Stimulated activated naive CD8-positive, alpha-beta T cell treated with anti-CD3 and anti-CD28 coated beads, Interleukin-15, amount 100 ng/mL, for 72 hours (primary cell): Measurements from ENCODE around the gene NCAN.

Source experiments
- ATAC-seq: fragments of 150-1000 bp; cut with Tn5 transposase; 2 replicates; pipeline ENCODE4 v1.10.0; 2021; ENCODE audit warnings: mild to moderate bottlenecking, moderate library complexity
- DNase-seq, 2 donors: peaks; one replicate each; pipeline ENCODE4 v3.0.0; 2021 to 2022
- H3K27ac Mint-ChIP-seq, 2 donors: one replicate each; pipeline ENCODE4 v1.8.0; 2022; ENCODE audit warnings: mild to moderate bottlenecking in 2 of 2, mixed read lengths in 2 of 2, moderate library complexity in 2 of 2
- H3K27me3 Mint-ChIP-seq: one replicate; pipeline ENCODE4 v1.8.0; 2022; ENCODE audit warnings: mixed read lengths
- H3K4me1 Mint-ChIP-seq: one replicate; pipeline ENCODE4 v1.8.0; 2022; ENCODE audit warnings: mild to moderate bottlenecking, mixed read lengths
- H3K4me3 Mint-ChIP-seq, 2 donors: one replicate each; pipeline ENCODE4 v1.8.0; 2022; ENCODE audit warnings: mild to moderate bottlenecking in 2 of 2, mixed read lengths in 2 of 2, moderate library complexity in 1 of 2
- H3K9me3 Mint-ChIP-seq, 2 donors: one replicate each; pipeline ENCODE4 v1.8.0; 2022; ENCODE audit warnings: mixed read lengths in 2 of 2

The NCAN gene

DNA sequence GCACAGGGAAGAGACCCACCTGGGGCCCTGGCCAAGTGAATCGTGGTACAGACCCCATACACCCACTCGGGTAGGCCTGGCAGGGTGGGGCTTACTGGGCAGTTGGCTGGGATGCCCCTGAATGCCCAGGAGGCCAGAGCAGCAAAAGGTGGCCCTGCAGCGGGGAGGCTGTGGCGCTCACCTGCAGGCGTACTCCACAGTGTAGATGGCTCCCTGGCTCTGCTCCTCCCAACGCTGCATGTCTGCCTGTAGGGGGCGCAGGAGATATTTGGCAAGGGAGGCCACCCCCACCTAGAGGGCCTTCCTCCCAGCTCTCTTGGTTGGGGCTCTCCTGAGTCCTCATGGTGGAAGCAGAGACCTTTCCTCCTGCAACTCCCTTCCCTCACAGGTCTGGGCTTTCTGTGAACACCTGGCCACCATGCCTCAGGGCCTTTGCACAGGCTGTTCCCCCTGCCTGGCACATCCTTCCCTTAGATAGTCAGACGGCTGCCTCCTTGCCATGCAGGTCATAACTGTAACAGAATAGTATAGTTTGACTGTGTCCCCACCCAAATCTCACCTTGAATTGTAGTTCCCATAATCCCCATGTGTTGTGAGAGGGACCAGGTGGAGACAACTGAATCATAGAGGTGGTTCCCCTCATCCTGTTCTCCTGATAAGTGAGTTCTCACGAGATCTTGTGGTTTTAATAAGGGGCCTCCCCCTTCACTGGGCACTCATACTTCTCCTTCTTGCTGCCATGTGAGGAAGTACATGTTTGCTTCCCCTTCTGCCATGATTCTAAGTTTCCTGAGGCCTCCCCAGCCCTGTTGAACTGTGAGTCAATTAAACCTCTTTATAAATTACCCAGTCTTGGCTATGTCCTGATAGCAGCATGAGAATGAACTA lies 25.7 kb upstream of the NCAN start:
- Mint-ChIP-seq H3K27ac (no peak overlapping the region), H3K4me3 (no peak overlapping the region), H3K4me1 (peaks cover 39% of the 10 kb centered on the region), H3K27me3 (no peaks in the 10 kb centered on the region), H3K9me3 (peaks cover 10 to 13% of the 10 kb centered on the region in 2 donors)
- ATAC-seq: peak; percentile 84
- DNase-seq: peak; percentile 38 to 51

DNA sequence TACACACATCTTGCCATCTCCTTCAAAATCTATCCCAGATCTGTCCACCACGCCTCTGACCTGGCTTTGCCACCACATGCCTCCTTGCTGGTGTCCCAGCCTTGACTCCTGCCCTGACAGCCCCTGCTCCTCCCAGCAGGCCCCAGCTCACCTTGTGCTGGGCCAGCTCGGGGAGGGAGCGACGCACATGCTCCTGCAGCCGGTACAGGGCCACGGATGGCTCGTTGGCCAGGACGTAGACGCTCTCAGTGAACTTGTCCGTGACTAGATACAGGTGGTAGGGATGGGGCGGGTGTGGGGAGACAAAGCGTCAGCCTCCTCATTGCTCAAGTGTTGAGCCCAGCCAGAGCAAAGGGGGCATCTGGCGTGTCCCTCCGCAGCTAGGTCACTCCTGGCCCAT lies 25.0 kb upstream of the NCAN start:
- no peak overlapping the region for H3K4me3 Mint-ChIP-seq
- no peak overlapping the region for H3K27ac Mint-ChIP-seq
- no peaks in the 10 kb centered on the region for H3K27me3 Mint-ChIP-seq
- no peak for DNase-seq
- peaks cover 44% of the 10 kb centered on the region for H3K4me1 Mint-ChIP-seq
- no peak for ATAC-seq
- peaks cover 10 to 13% of the 10 kb centered on the region in 2 donors for H3K9me3 Mint-ChIP-seq

DNA sequence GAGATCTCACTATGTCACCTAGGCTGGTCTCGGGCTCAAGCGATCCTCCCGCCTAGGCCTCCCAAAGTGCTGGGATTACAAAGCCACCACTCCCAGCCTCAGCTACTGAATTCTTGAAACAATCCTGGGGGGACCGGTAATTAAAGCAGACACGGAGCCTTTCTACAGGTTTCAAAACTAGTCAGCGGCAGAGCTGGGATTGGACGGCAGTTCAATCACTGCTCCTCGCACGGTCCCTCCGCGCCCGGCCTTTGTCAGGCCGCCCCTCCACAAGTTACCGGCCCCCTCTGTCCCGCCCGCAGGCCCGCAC lies 20.0 kb upstream of the NCAN start:
- H3K27ac Mint-ChIP-seq: peak overlapping the region; percentile 96 to 98
- no peak for DNase-seq
- peak overlapping the region; percentile 92 to 93 for H3K4me3 Mint-ChIP-seq
- peak; percentile 1 for ATAC-seq
- H3K4me1 Mint-ChIP-seq: peaks cover 59% of the 10 kb centered on the region
- peaks cover 3 to 5% of the 10 kb centered on the region in 2 donors for H3K9me3 Mint-ChIP-seq
- H3K27me3 Mint-ChIP-seq: no peaks in the 10 kb centered on the region

DNA sequence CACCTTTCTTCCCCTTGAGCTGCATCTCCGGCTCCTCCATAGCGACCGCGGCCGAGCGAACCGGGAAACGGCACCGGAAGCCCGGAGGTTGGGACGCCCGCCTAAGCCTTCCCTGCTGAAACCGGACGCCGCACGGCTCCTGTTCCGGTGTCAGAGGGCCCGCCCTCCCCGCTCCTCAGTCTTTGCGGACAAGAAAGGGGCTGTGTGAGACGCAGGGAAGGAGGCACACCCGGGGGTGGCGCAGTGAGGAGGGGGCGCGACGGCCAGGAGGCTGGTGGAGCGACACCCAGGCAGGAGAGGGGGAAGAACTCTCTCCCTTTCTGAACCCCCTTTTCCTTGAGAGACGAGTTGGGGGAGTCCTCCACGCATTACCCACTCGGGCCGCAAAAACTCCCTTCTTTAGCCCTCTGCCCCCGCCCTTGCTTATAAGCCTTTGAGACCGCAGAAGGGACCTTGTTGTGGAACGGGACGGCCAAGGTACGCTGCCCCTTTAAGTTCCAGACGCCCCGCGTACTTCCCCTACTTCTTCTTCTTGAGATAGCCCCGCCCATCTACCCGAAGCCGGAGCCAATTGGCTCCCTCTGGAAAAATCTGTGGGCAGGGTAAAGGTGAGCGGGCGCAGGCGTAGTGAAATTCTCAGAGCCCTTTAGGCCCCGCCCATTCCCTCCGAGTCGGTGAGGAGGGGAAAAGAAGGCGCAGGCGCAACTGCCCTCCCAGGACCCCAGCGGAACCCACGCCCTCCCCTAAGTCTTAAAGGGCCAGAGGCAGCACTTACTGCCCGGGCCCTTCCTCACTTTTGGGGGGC lies 19.5 kb upstream of the NCAN start, which contains the start of the genes BORCS8 and RFXANK:
TSS of gene BORCS8 (minus strand) at position 75 of the 805 bp plus-strand sequence. CDS start at position 40, 35 bp downstream.
TSS of gene RFXANK (plus strand) at position 181 of the 805 bp plus-strand sequence. CDS start 1,689 bp downstream, outside the sequence.
- Mint-ChIP-seq H3K27me3 (no peaks in the 10 kb centered on the region), H3K4me1 (peaks cover 56% of the 10 kb centered on the region), H3K9me3 (no peaks in the 10 kb centered on the region), H3K4me3 (peak within 1 kb of the TSS; percentile 92 to 93), H3K27ac (peak within 1 kb of the TSS; percentile 96 to 98)
- DNase-seq (peak; percentile 99), ATAC-seq (peak; percentile 90)

DNA sequence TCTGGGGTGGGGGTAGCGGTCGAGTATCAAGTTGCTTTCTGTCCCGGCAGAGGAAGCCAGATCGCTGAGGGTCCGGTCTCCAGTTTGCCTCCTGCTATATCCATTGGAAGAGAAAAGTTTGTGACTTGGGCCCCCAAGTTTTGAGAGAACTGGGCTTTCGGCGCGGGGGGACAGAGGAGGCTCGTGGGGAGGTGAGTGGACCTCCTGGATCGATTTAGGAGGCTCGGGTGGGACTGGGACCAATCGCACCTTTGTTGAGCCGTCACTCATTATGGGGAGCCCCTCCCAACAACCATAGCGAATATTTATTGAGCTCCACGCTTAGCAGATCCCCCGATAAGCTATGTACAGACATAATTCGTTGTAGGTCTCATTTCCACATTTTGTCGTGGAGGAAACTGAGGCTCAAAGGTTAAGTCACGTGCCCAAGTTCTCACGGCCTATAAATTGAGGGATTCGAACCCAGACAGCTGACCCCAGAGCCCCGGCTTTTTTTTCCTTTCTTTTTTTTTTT lies 18.8 kb upstream of the NCAN start:
- H3K4me1 Mint-ChIP-seq: peaks cover 56% of the 10 kb centered on the region
- no peaks in the 10 kb centered on the region for H3K9me3 Mint-ChIP-seq
- peak overlapping the region; percentile 96 to 98 for H3K27ac Mint-ChIP-seq
- ATAC-seq (peak; percentile 14), DNase-seq (no peak)
- H3K4me3 Mint-ChIP-seq: peak overlapping the region; percentile 92 to 93
- no peaks in the 10 kb centered on the region for H3K27me3 Mint-ChIP-seq

DNA sequence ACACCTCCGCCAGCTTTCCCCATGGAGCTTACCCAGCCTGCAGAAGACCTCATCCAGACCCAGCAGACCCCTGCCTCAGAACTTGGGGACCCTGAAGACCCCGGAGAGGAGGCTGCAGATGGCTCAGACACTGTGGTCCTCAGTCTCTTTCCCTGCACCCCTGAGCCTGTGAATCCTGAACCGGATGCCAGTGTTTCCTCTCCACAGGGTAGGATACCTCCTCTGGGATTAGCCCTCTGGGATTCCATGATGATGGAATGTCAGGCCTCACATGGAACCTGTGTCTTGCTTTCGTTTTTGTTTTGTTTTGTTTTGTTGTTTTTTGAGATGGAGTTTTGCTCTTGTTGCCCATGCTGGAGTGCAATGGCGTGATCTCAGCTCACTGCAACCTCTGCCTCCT lies 17.8 kb upstream of the NCAN start:
- Mint-ChIP-seq H3K27ac (peak overlapping the region in 1 of 2 donors; percentile 76), H3K4me3 (peak overlapping the region; percentile 92 to 93), H3K9me3 (no peaks in the 10 kb centered on the region), H3K27me3 (no peaks in the 10 kb centered on the region), H3K4me1 (peaks cover 58% of the 10 kb centered on the region)
- ATAC-seq: no peak
- DNase-seq: no peak

DNA sequence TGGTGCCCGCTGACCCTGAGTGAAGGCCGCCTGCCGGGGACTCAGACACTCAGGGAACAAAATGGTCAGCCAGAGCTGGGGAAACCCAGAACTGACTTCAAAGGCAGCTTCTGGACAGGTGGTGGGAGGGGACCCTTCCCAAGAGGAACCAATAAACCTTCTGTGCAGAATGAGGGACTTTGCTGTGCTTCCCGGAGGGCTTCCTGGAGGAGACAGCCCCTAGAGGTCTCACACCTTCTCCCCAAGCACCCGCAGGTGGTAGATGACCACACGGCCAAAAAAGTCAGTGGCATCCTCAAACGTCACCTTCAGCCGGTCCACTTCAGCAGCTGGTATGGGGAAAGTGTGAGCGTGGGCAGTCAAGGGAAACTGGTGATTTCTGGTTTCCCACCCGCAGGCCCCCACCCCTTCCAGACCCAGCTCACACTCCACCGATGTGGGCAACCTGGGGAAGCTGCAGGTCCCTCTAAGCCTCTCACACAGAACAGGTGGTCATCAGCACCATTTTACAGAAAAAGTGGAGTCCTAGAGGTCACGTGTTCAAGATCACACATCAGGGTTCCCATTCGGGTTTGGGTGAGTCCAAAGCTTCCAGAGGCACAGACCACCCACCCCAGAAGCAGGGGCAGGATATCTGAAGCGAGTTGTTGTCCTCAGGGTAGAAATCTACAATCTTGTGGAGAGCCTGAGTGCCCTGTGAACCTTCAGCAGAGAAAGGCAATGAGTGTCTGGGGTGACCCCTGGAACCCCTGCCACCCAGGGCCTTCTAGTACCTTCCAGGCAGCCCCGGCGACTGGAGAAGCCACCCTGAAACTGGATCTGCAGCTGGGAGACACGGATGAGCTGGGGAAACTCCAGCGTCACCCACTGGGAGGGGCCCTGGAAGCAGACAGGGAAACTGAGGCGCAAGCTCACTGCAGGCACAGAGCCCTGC lies 9.8 kb upstream of the NCAN start:
- DNase-seq (no peak), ATAC-seq (no peak)
- H3K27ac Mint-ChIP-seq: peak overlapping the region; percentile 92 to 98
- H3K9me3 Mint-ChIP-seq: peaks cover 0 to 3% of the 10 kb centered on the region in 2 donors
- H3K27me3 Mint-ChIP-seq: peaks cover 4% of the 10 kb centered on the region
- peak overlapping the region; percentile 92 to 94 for H3K4me3 Mint-ChIP-seq
- peaks cover 31% of the 10 kb centered on the region for H3K4me1 Mint-ChIP-seq

DNA sequence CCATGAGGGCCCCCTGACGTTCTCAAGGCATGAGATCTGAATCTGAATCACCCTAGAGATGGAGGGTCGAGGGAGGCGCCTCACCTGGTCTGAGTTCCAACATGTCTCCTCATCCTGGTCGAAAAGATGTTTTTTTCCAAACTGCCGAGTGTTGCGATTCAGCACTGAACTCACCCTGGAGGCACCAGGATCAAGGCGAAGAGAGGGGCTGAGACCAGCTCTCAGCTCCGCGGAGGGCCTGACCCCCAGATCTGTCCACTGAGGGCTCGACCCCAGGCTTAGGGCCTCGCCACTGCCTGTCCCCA lies 9.1 kb upstream of the NCAN start:
- Mint-ChIP-seq H3K27ac (peak overlapping the region; percentile 92 to 98), H3K4me1 (peaks cover 38% of the 10 kb centered on the region), H3K27me3 (peaks cover 11% of the 10 kb centered on the region), H3K4me3 (peak overlapping the region; percentile 92 to 94), H3K9me3 (peaks cover 0 to 10% of the 10 kb centered on the region in 2 donors)
- no peak for DNase-seq
- ATAC-seq: no peak

DNA sequence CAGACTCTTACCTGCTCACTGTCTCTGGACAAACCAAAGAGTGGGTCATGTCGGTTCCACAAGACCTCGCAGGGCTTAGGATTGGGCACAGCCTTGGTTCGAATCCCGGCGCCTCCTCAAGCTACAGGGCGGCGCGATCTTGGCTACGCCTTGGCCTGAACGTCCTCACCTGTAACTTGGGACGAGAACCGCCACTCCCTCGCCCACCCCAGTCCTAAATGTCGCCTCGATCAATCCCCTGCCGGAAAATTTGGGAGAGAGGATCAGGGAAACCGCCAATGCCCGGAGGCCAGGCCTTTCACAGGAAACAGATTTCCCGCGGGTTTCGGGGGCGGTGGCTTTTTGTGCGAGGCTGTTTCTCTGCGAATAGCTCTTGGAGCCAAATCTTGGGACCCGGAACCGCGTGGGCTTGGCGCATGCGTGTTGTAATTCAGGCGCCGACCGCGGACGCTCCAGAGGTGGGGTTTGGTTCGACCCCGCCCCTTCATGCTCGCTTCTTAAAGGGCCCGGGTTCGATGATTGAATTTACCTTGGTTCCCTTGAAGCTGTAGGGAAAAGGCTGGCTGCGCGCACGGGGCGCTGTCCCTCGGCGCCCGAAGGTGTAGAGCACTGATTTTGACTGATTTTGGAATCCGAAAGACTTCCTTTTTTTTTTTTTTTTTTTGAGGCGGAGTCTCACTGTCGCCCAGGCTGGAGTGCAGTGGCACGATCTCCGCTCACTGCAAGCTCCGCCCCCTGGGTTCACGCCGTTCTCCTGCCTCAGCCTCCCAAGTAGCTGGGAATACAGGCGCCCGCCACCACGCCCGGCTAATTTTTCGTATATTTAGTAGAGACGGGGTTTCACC lies 8.5 kb upstream of the NCAN start, which contains the start of gene NR2C2AP:
TSS of gene NR2C2AP (minus strand) at position 403 of the 845 bp plus-strand sequence. CDS start at position 49, 354 bp downstream.
- Mint-ChIP-seq H3K27me3 (peaks cover 14% of the 10 kb centered on the region), H3K4me3 (peak within 1 kb of the TSS; percentile 92 to 94), H3K27ac (peak within 1 kb of the TSS; percentile 92 to 98), H3K9me3 (peaks cover 0 to 13% of the 10 kb centered on the region in 2 donors), H3K4me1 (peaks cover 37% of the 10 kb centered on the region)
- ATAC-seq (peak; percentile 91), DNase-seq (peak; percentile 89 to 91)

DNA sequence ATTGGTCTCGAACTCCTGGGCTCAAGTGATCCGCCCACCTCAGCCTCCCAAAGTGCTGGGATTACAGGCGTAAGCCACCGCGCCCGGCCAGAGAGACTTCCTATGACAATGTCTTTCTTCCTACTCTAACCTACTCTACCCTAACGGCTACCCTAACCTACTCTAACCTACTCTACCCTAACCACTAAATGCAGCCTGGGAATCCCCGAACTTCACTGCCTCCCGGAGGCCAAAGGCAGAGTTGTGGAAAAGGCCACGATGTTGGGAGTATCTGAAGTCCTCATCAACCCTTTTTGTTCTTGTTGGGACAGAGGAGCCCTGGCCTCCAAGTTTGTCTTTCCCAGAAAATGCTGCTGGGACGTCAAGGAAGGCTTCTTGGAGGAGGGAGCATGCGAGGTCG lies 7.6 kb upstream of the NCAN start:
- no peak for ATAC-seq
- Mint-ChIP-seq H3K4me3 (peak overlapping the region; percentile 92 to 94), H3K27me3 (peaks cover 16% of the 10 kb centered on the region), H3K9me3 (peaks cover 0 to 13% of the 10 kb centered on the region in 2 donors), H3K4me1 (peaks cover 32% of the 10 kb centered on the region), H3K27ac (no peak overlapping the region)
- no peak for DNase-seq

DNA sequence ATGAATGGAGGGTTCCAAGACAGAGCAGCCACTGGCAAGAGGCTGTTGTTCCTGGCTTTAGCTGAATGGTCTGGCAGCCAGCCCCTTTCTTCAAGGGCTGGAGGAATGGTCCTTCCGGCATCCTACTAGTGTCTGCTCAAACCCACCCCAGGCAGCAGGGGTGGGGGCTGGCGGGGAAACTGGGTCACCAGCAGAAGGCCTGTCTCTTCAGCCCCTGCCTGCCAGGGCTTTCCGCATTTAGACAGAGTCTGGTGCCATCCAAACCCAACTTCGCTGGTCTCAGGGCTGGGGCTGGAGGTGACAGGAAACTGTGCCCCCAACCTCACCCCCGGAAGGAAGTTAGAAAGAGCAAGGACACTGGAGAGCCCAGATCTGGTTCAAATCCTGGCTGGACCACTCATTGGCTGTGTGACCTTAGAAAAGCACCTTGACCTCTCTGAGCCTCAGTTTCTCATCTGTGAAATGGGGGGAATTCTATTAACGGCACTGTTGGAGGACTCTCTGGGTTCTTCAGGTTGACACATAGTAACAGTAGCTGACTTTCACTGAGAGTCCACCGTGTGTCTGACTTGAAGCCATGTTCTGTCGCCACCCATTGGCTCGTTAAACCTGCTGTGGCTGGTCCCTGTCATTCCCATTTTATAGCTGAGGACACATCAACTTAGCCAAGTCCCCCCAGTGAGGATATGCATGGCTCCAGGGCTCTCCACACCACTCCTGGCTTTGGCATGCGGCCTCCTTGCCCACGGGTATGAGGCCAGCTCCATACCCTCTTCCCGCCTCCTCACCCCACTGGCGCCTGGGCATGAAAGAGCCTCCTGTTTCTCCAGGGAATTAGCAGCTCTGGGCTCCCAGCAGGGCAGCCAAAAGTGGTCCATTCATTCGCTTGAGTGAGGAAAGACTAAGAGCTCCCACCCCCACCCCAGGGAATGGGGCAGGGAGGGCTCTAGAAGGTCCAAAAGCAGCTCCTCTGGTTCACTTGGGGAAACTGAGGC lies 6.0 kb upstream of the NCAN start:
- DNase-seq (no peak), ATAC-seq (no peak)
- no peak overlapping the region for H3K27ac Mint-ChIP-seq
- no peak overlapping the region for H3K4me3 Mint-ChIP-seq
- peaks cover 31% of the 10 kb centered on the region for H3K27me3 Mint-ChIP-seq
- H3K4me1 Mint-ChIP-seq: peaks cover 32% of the 10 kb centered on the region
- peaks cover 0 to 13% of the 10 kb centered on the region in 2 donors for H3K9me3 Mint-ChIP-seq

DNA sequence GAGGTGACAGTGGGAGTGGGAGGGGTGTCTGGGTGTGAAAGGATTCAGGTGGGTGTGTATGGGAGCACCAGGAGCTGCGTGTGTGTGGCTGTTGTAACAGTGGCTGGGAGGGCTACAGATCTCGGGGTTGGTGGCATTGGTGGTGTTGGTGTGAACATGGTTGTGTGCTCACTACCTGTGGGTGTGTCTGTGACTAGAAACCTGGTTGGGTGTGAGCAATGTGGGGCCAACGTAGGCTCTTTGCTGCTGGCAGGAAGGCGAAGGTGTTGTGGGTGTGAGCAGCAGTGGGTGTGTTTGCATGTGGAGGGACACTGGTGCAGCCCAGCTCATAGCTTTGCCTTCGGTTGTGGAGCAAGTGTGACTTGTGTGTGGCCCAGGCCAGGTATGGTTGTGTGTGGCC lies 4.8 kb upstream of the NCAN start:
- no peak for DNase-seq
- ATAC-seq: no peak
- H3K9me3 Mint-ChIP-seq: peaks cover 0 to 13% of the 10 kb centered on the region in 2 donors
- no peak overlapping the region for H3K4me3 Mint-ChIP-seq
- H3K4me1 Mint-ChIP-seq: peaks cover 30% of the 10 kb centered on the region
- H3K27me3 Mint-ChIP-seq: peaks cover 41% of the 10 kb centered on the region
- no peak overlapping the region for H3K27ac Mint-ChIP-seq
